ENCODE results near the gene RBM20.

GRCh38 chr10:110756876-110757275 lies 112.7 kb downstream of the RBM20 start:
- TF ChIP-seq CTCF (IDR thresholded peaks at IDR 0.05 in 4 of 5, conservative IDR thresholded peaks at IDR 0.05 in 1 of 5) = no peak
- TF ChIP-seq POLR2A (IDR thresholded peaks at IDR 0.05) = no peak
